Choroid plexus epithelial cell (primary cell): ENCODE results near the gene HARBI1.

Experiments
- DNase-seq: peaks from one replicate; pipeline ENCODE4 v3.0.0-alpha.2; 2010; ENCODE audit warnings: low read depth
- H3K4me3 ChIP-seq: 2 replicates; pipeline ENCODE4 v1.5.1; 2011; ENCODE audit warnings: low read depth, mild to moderate bottlenecking, control low read depth, low read length, moderate library complexity
- TF ChIP-seq, protein P1 (sequence below): conservative IDR thresholded peaks from 2 replicates; pipeline ENCODE4 v1.5.1; 2011; ENCODE audit warnings: low read depth, mild to moderate bottlenecking, control low read depth, inconsistent platforms, low read length, moderate library complexity

The HARBI1 gene

DNA sequence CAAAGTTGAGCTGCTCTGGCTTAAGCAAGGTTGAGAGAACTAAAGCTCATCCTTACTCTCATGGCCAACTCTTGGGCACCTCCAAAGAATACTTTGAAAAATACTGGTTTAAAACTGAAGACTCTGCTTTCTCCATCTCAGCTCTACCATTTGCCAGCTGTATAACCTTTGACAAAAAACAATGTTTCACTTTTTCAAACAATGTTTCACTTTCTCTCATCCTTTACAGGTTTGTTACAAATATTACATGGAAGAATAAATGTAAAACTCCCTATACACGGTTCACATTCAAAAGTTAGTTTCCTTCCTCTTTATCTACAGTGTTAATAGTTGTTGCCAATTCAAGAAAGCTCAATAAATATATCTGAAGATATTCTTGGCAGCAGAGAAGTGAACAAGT is 42.4 kb downstream of the HARBI1 start:
- no peak overlapping the region for H3K4me3 ChIP-seq
- DNase-seq = no peak
- TF ChIP-seq, protein P1, sequence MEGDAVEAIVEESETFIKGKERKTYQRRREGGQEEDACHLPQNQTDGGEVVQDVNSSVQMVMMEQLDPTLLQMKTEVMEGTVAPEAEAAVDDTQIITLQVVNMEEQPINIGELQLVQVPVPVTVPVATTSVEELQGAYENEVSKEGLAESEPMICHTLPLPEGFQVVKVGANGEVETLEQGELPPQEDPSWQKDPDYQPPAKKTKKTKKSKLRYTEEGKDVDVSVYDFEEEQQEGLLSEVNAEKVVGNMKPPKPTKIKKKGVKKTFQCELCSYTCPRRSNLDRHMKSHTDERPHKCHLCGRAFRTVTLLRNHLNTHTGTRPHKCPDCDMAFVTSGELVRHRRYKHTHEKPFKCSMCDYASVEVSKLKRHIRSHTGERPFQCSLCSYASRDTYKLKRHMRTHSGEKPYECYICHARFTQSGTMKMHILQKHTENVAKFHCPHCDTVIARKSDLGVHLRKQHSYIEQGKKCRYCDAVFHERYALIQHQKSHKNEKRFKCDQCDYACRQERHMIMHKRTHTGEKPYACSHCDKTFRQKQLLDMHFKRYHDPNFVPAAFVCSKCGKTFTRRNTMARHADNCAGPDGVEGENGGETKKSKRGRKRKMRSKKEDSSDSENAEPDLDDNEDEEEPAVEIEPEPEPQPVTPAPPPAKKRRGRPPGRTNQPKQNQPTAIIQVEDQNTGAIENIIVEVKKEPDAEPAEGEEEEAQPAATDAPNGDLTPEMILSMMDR = no peak

DNA sequence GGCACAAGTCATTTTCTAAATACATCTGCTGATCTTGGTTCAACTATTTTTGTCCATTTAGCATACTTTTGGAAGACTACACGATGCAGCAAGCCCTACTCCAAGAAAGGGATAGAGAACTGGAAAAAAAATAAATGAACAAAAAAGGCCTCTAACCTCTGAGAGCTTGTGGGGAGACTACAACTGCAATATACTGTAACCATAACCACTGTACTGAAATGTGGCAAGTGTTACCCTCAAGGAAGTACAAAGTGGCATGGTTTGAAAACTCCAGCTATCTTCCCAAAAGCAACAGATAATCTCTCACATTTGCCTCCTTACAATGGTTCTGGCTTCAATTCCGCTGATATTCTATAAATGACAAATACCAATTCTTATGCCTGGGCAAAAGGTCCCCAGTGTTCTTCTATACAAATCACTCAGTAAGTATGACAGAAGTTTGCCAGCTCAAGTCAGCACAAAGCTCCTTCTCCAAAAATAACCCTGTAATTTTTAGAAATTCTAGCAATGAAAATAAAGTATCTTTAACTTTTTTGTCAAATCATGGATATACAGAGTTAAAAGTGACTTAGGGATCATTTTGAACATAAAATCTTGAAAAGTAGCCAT is 46.1 kb downstream of the HARBI1 start:
- TF ChIP-seq, protein P1 = no peak
- DNase-seq = no peak
- no peak overlapping the region for H3K4me3 ChIP-seq

DNA sequence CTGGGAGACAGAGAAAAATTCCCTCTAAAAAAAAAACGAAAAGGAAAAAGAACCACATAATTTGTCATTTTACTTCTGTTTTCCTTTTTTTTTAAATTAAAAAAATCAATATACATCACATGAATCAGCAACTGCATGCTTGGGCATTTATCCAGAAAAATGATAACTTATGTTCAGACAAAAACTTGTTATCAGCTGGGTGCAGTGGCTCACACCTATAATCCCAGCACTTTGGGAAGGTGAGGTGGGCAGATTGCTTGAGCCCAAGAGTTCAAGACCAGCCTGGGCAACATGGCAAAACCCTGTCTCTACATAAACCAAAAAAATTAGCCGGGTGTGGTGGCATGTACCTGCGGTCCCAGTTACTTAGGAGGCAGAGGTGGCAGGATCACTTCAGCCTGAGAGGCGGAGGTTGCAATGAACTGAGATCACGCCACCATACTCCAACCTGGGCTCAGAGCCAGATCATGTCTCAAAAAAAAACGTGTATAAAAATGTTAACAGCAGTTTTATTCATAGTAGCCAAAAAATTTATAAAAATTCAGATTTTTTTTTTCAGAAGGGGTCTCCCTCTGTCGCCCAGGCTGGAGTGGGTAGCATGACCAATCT is 51.7 kb downstream of the HARBI1 start:
- H3K4me3 ChIP-seq = no peak overlapping the region
- TF ChIP-seq, protein P1 = no peak
- no peak for DNase-seq

DNA sequence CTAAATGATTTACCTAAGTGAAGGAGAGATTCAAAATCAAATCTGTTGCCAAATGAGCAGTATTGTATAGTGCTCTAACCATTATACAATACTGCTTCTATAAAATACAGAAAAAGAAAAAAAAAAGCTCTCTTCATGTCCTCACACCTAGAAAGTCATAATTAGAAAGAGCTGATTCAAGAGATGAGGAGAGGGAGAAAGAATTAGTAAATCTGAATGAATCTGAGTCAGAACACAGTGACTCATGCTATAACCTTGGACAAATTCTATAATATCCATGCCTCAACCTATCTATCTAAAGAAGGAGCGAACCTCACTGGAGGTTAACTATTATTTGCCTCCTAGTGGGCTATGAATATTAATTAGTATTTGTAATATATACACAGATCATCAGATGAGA is 52.6 kb downstream of the HARBI1 start:
- no peak overlapping the region for H3K4me3 ChIP-seq
- TF ChIP-seq, protein P1 = no peak
- peak; percentile 50 for DNase-seq

DNA sequence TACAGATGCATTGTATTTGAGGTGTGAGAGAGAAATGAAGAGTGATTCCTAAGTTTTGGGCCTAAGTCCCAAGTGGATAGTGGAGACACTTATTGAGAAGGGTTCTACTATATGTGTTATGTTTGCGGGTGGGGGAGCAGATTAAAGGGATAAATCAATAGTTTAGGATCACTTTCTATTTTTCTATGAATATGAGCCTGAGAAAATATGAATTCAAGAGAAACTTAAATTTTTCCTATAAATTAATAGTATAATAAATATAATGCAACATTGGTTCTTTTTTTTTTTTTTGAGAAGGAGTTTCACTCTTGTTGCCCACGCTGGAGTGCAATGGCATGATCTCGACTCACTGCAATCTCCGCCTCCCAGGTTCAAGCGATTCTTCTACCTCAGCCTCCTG is 54.5 kb downstream of the HARBI1 start:
- DNase-seq = no peak
- no peak overlapping the region for H3K4me3 ChIP-seq
- TF ChIP-seq, protein P1 = no peak

DNA sequence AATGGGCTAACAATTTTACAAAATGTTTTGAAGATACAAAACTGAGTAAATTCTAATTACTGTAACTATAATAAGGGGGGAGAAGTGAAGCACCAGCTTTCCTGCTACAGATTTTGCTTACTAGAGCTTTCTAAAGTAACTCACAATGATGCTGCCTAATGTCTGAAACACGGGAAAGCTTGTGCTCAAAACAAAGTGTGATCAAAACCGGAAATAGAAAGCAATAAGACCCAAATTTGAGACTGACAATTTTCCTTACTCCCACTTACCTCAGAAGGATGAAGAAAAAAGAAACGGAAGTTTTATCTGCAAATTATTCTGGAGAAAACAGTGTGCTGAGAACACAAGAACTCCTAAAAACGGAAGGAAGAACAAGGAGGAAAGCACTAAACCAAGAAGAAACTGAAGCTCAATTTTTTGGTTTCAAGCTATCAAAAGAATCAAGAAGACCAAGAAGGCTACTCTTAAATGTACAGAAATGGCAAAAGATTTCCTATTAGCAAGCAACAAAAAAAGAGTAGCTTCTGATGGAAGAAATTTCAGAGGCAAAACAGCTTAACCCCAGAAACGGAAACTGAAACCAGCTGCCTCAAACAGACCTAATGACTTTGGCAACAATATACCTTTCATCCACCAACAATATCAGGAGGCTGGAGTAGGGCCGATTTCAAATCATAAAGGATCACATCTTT is 56.6 kb downstream of the HARBI1 start:
- H3K4me3 ChIP-seq = peak overlapping the region; percentile 41
- TF ChIP-seq, protein P1 = no peak
- DNase-seq = peak; percentile 68
